SK-N-SH treated with all-trans-retinoic acid at 6 μM for 48 hours (cell line): Measurements from ENCODE around the gene NUDT16.
A peak's percentile ranks its signal among the peaks of the same experiment; 100 is the strongest.

ENCODE experiments used
- ATAC-seq: fragments of 200-7000 bp; cut with Tn5 transposase; 3 replicates; pipeline ENCODE4 v1.9.1; 2020; ENCODE audit warnings: mild to moderate bottlenecking, moderate library complexity
- ARNTL ChIP-seq: fragments of 450-650 bp; formaldehyde crosslinking; IDR thresholded peaks from 2 replicates; pipeline ENCODE4 v1.5.0; 2020; ENCODE audit warnings: low read depth, mild to moderate bottlenecking, moderate library complexity, borderline replicate concordance
- BACH2 ChIP-seq: fragments of 250-450 bp; sonication (Bioruptor Pico); IDR thresholded peaks from 2 replicates; pipeline ENCODE4 v1.9.0; 2021; ENCODE audit warnings: mild to moderate bottlenecking, borderline replicate concordance
- CREB5 ChIP-seq: fragments of 250-450 bp; sonication (Bioruptor Pico); IDR thresholded peaks from 2 replicates; pipeline ENCODE4 v1.5.1; 2020; ENCODE audit warnings: low read depth, mild to moderate bottlenecking, moderate library complexity
- CSDC2 ChIP-seq: fragments of 250-450 bp; sonication (Bioruptor Pico); IDR thresholded peaks from 2 replicates; pipeline ENCODE4 v1.5.0; 2020; ENCODE audit warnings: mild to moderate bottlenecking, moderate library complexity
- ESRRG ChIP-seq: fragments of 250-450 bp; sonication (Bioruptor Pico); IDR thresholded peaks from 2 replicates; pipeline ENCODE4 v1.6.1; 2021; ENCODE audit warnings: mild to moderate bottlenecking
- GLIS3 ChIP-seq: fragments of 250-450 bp; sonication (Bioruptor Pico); IDR thresholded peaks from 2 replicates; pipeline ENCODE4 v1.5.0; 2020; ENCODE audit warnings: mild to moderate bottlenecking, moderate library complexity
- ISL1 ChIP-seq: fragments of 250-450 bp; sonication (Bioruptor Pico); IDR thresholded peaks from 2 replicates; pipeline ENCODE4 v2.1.2; 2022; ENCODE audit warnings: mild to moderate bottlenecking, moderate library complexity
- OSR1 ChIP-seq: fragments of 250-450 bp; sonication (Bioruptor Pico); IDR thresholded peaks from 2 replicates; pipeline ENCODE4 v1.8.0; 2022; ENCODE audit warnings: moderate library complexity, mild to moderate bottlenecking, inconsistent platforms
- PATZ1 ChIP-seq: fragments of 250-450 bp; sonication (Bioruptor Pico); IDR thresholded peaks from 2 replicates; pipeline ENCODE4 v1.8.0; 2020; ENCODE audit warnings: mild to moderate bottlenecking, moderate library complexity, borderline replicate concordance
- POU6F1 ChIP-seq: fragments of 250-450 bp; sonication (Bioruptor Pico); IDR thresholded peaks from 2 replicates; pipeline ENCODE4 v1.8.0; 2021; ENCODE audit warnings: low read depth, mild to moderate bottlenecking, moderate library complexity, borderline replicate concordance
- PPARA ChIP-seq: fragments of 250-450 bp; sonication (Bioruptor Pico); IDR thresholded peaks from 2 replicates; pipeline ENCODE4 v1.5.0; 2020; ENCODE audit warnings: mild to moderate bottlenecking, borderline replicate concordance
- RARB ChIP-seq: fragments of 250-450 bp; sonication (Bioruptor Pico); IDR thresholded peaks from 2 replicates; pipeline ENCODE4 v1.8.0; 2021; ENCODE audit warnings: mild to moderate bottlenecking, moderate library complexity
- TCF4 ChIP-seq: fragments of 250-450 bp; sonication (Bioruptor Pico); IDR thresholded peaks from 2 replicates; pipeline ENCODE4 v1.8.0; 2021; ENCODE audit warnings: mild to moderate bottlenecking, moderate library complexity, borderline replicate concordance
- TOX ChIP-seq: fragments of 250-450 bp; sonication (Bioruptor Pico); IDR thresholded peaks from 2 replicates; pipeline ENCODE4 v1.8.0; 2021; ENCODE audit warnings: mild to moderate bottlenecking, moderate library complexity, borderline replicate concordance
- TSHZ2 ChIP-seq: fragments of 250-450 bp; sonication (Bioruptor Pico); IDR thresholded peaks from 2 replicates; pipeline ENCODE4 v1.5.0; 2020; ENCODE audit warnings: mild to moderate bottlenecking, moderate library complexity
- ZC3H10 ChIP-seq: fragments of 250-450 bp; sonication (Bioruptor Pico); IDR thresholded peaks from 2 replicates; pipeline ENCODE4 v1.5.1; 2021; ENCODE audit warnings: mild to moderate bottlenecking, moderate library complexity
- ZFP30 ChIP-seq: fragments of 450-650 bp; formaldehyde crosslinking; IDR thresholded peaks from 2 replicates; pipeline ENCODE4 v1.5.0; 2022; ENCODE audit warnings: mild to moderate bottlenecking, moderate library complexity
- ZNF565 ChIP-seq: fragments of 450-650 bp; formaldehyde crosslinking; conservative IDR thresholded peaks from 2 replicates; pipeline ENCODE4 v1.5.0; 2020; ENCODE audit warnings: low read depth, mild to moderate bottlenecking, moderate library complexity
- ZNF70 ChIP-seq: fragments of 450-650 bp; formaldehyde crosslinking; IDR thresholded peaks from 2 replicates; pipeline ENCODE4 v1.5.0; 2020; ENCODE audit warnings: mild to moderate bottlenecking, moderate library complexity
- ZNF8 ChIP-seq: fragments of 450-650 bp; formaldehyde crosslinking; IDR thresholded peaks from 2 replicates; pipeline ENCODE4 v1.5.0; 2020; ENCODE audit warnings: mild to moderate bottlenecking, moderate library complexity

Gene NUDT16

GRCh38 chr3:131393868-131394267 lies 12.3 kb downstream of the NUDT16 start (continued):
- TF ChIP-seq TSHZ2 (CRISPR knock-in tag), result no peak
- no peak for TF ChIP-seq ARNTL (CRISPR knock-in tag)
- TF ChIP-seq GLIS3 (CRISPR knock-in tag), result no peak

GRCh38 chr3:131394400-131394799 lies 12.8 kb downstream of the NUDT16 start:
- TF ChIP-seq PATZ1 (CRISPR knock-in tag) (no peak), OSR1 (CRISPR knock-in tag) (no peak), GLIS3 (CRISPR knock-in tag) (no peak), ZC3H10 (no peak), ARNTL (CRISPR knock-in tag) (no peak), TOX (no peak), TCF4 (no peak), CREB5 (CRISPR knock-in tag) (no peak)
- ATAC-seq, result no peak

DNA sequence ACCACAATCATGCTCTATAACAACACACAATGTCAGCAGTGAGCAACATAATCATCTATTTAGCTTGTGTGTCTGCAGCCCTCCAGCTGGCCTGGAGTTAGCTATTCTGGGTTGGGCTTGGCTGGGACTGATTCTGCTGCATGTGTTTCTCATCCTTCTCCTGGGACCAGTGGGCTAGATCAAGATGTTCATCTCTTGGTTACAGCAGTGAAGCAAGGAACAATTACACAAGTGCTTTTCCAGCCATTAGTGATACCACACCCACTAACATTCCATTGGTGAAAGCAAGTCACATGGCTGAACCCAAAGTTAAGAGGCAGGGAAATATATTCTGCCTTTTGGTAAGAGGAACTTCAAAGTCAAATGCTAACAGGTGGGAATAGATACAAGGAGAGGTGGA lies 14.6 kb downstream of the NUDT16 start:
- no peak for ATAC-seq
- TF ChIP-seq CSDC2 (CRISPR knock-in tag) (no peak), GLIS3 (CRISPR knock-in tag) (no peak)
- TF ChIP-seq, all 23 proteins: peak for 0

GRCh38 chr3:131397889-131398288 lies 16.3 kb downstream of the NUDT16 start:
- no peak for ATAC-seq
- TF ChIP-seq ISL1 (CRISPR knock-in tag), result no peak
- TF ChIP-seq ARNTL (CRISPR knock-in tag), result no peak
- no peak for TF ChIP-seq ZNF8 (CRISPR knock-in tag)
- no peak for TF ChIP-seq OSR1 (CRISPR knock-in tag)
- no peak for TF ChIP-seq CREB5 (CRISPR knock-in tag)
- no peak for TF ChIP-seq TOX

- peak; percentile 60 for ATAC-seq
Observed at GRCh38 chr3:131401978-131402377, 20.4 kb downstream of the NUDT16 start.

More at GRCh38 chr3:131401978-131402377, 20.4 kb downstream of the NUDT16 start:
- TF ChIP-seq BACH2, result no peak
- TF ChIP-seq ZC3H10, result no peak
- TF ChIP-seq ISL1 (CRISPR knock-in tag), result no peak
- no peak for TF ChIP-seq ZNF70
- TF ChIP-seq ARNTL (CRISPR knock-in tag), result no peak
- TF ChIP-seq ESRRG (CRISPR knock-in tag), result no peak
- no peak for TF ChIP-seq ZFP30 (CRISPR knock-in tag)
- no peak for TF ChIP-seq PPARA (CRISPR knock-in tag)
- TF ChIP-seq RARB (CRISPR knock-in tag), result no peak
- TF ChIP-seq POU6F1 (CRISPR knock-in tag), result no peak
- TF ChIP-seq GLIS3 (CRISPR knock-in tag), result no peak
- TF ChIP-seq ZNF8 (CRISPR knock-in tag), result no peak
- no peak for TF ChIP-seq ZNF565
